C4-2B (cell line): Measurements from ENCODE around the gene DBN1.

Experiments
- H3K27ac ChIP-seq: fragments of 450-650 bp; 2 replicates; pipeline ENCODE4 v1.5.1; 2017
- ZFX ChIP-seq: fragments of 450-650 bp; IDR thresholded peaks from 2 replicates; pipeline ENCODE4 v1.6.1; 2017
- TF ChIP-seq, protein P1 (sequence below): fragments of 450-650 bp; conservative IDR thresholded peaks from 2 replicates; pipeline ENCODE4 v1.5.1; 2017; ENCODE audit warnings: mild to moderate bottlenecking

The DBN1 gene

GRCh38 chr5:177473443-177474001 is at the start of gene DBN1:
TSS of gene DBN1 (minus strand) at chr5:177473634. CDS start at chr5:177473521, 113 bp downstream.
- H3K27ac ChIP-seq, result peak within 1 kb of the TSS; percentile 70
- TF ChIP-seq ZFX, result no peak
- TF ChIP-seq, protein P1, sequence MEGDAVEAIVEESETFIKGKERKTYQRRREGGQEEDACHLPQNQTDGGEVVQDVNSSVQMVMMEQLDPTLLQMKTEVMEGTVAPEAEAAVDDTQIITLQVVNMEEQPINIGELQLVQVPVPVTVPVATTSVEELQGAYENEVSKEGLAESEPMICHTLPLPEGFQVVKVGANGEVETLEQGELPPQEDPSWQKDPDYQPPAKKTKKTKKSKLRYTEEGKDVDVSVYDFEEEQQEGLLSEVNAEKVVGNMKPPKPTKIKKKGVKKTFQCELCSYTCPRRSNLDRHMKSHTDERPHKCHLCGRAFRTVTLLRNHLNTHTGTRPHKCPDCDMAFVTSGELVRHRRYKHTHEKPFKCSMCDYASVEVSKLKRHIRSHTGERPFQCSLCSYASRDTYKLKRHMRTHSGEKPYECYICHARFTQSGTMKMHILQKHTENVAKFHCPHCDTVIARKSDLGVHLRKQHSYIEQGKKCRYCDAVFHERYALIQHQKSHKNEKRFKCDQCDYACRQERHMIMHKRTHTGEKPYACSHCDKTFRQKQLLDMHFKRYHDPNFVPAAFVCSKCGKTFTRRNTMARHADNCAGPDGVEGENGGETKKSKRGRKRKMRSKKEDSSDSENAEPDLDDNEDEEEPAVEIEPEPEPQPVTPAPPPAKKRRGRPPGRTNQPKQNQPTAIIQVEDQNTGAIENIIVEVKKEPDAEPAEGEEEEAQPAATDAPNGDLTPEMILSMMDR, result no peak

DNA sequence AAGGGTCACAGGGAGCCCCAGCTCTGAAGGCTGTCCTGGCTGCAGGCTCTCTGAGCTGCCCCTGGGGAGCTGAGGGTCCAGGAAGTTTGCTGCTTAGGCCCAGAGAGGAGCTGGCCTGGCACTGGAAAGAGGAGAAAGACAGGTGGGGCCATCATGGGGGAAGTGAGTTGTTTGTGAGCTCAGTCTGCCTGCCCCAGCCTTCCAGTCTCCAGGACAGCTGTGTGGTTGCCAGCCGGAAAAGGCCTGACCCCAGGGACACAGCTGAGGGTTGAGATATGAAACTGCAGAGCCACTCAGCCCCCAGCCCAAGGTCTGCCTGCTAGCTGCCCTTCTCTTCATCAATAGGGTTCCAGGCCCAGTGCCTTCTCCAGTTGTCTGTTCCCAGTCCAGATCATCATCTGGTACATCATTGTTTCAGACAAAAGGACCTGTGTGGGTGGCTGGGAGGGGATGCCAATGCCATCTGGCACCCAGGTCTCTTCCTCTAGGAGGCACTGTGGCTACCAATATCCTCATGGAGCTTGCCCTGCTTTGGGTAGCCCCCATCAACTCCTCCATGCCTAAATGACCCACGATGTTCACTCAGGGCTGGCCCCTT is 47.6 kb upstream of the DBN1 start:
- no peak overlapping the region for H3K27ac ChIP-seq
- TF ChIP-seq, protein P1, result no peak; the same call in 1 of the 2 replicates
- no peak for TF ChIP-seq ZFX

GRCh38 chr5:177520271-177520670 is 46.8 kb upstream of the DBN1 start:
- TF ChIP-seq ZFX, result no peak
- TF ChIP-seq, protein P1, result no peak
- H3K27ac ChIP-seq, result no peak overlapping the region

DNA sequence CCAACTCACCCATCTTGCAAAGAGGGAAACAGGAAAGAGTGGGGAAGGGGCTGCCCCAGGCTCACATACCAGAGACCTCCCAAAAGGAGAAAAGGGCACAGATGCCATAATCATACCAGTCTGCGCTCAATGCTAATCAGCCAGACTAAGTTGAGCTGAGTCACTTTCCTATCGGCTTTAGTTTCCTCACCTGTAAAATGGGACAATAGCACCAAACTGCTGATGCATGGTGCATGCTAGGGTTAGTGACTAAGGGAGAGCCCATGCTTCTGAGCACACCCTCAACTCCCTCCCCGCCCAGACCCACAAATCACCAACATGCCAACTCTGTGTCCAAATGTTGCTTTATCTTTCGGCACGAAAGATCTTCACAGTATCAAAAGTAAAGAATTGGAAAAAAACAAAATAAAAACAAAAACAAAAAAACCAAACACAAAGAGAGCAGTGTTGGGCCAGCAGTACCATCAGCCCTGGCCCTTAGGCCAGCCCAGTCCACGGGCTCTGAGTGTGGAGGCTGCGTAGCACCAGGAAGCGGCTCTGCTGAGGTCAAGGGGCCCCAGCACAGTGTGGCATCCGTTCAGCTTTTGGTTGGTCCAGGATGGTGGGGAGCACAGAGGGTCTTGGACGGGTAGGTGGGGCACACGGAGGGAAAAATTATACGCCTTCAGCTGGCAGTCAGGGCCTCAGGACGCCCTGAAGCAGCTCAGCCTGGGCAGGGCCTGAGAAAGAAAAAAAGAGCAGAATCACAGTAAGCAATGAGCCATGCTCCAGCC is 46.2 kb upstream of the DBN1 start:
- TF ChIP-seq ZFX, result no peak
- TF ChIP-seq, protein P1, result no peak
- H3K27ac ChIP-seq, result peak overlapping the region; percentile 6; the same call in 1 of the 2 replicates

GRCh38 chr5:177516601-177517568 is 43.5 kb upstream of the DBN1 start, which contains the start of gene DDX41:
TSS of gene DDX41 (minus strand) at chr5:177516961. CDS start at chr5:177516945, 16 bp downstream.
- peak within 1 kb of the TSS; percentile 86 for H3K27ac ChIP-seq
- TF ChIP-seq, protein P1, result no peak
- TF ChIP-seq ZFX, result peak; percentile 30; the same call in 1 of the 2 replicates

DNA sequence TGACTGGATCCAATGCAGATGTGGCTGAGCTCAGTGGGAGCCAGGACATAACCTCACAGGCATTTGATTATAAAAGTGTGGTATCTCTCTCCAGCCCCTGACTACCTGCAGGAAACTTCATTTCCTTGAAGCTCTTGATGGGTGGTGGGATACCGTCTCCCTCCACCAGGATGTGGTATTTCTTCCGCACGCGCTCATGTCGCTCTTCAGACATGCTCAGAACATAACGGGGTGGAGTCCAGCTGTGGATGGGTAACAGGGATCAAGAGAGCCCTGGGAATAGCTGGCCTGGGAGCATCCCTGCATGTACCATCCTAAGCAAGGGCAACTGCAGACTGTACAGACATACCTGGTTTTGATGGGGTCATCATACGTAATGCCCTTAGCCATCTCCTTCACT is 42.1 kb upstream of the DBN1 start:
- peak overlapping the region; percentile 86; the same call in 1 of the 2 replicates for H3K27ac ChIP-seq
- TF ChIP-seq ZFX, result no peak
- TF ChIP-seq, protein P1, result no peak
